Keratinocyte (primary cell): ENCODE measurements around the gene GRIA3. TPM values are rescaled to one million over a fixed set of nuclear protein-coding genes. Genes with fewer than 3 reads are reported as not detected.

Source experiments
- DNase-seq: peaks from one replicate; pipeline ENCODE4 v3.0.0-alpha.2; 2011; ENCODE audit warnings: low read depth, missing footprints, low spot score
- FAIRE-seq: peaks from 2 replicates; lab custom pipeline; 2011; peaks lifted over from hg19 to GRCh38; lab: Jason Lieb, UNC
- H2AFZ ChIP-seq: 2 replicates; pipeline ENCODE4 v1.6.0; 2012; ENCODE audit warnings: low read length, control low read depth, inconsistent platforms; ENCODE audit not compliant: control insufficient read depth
- H3K27ac ChIP-seq: 2 replicates; pipeline ENCODE4 v1.5.1; 2011; ENCODE audit warnings: low read length; ENCODE audit not compliant: control insufficient read depth, insufficient read depth
- H3K27me3 ChIP-seq: 3 replicates; pipeline ENCODE4 v1.6.0; 2011; ENCODE audit warnings: low read length; ENCODE audit not compliant: control insufficient read depth, insufficient read depth; ENCODE audit errors: extremely low read depth
- H3K36me3 ChIP-seq, 2 experiments: 2 replicates in 1 of 2; 3 replicates in 1 of 2; pipeline ENCODE4 v1.5.1; 2011; ENCODE audit warnings: low read length in 2 of 2, mild to moderate bottlenecking in 1 of 2; ENCODE audit not compliant: control insufficient read depth in 2 of 2, insufficient read depth in 2 of 2; ENCODE audit errors: extremely low read depth in 1 of 2
- H3K4me1 ChIP-seq: 3 replicates; pipeline ENCODE4 v1.5.1; 2011; ENCODE audit warnings: low read length; ENCODE audit not compliant: control insufficient read depth, insufficient read depth; ENCODE audit errors: extremely low read depth
- H3K4me2 ChIP-seq: 3 replicates; pipeline ENCODE4 v1.6.0; 2011; ENCODE audit warnings: low read depth, low read length; ENCODE audit not compliant: control insufficient read depth, insufficient read depth; ENCODE audit errors: extremely low read depth
- H3K4me3 ChIP-seq, 3 experiments: fragments of 200-600 bp in 1 of 3; sonication (generic) in 1 of 3; 2 replicates in 2 of 3; 3 replicates in 1 of 3; pipeline ENCODE4 v1.5.1; 2011 to 2016; ENCODE audit warnings: low read length in 3 of 3, mild to moderate bottlenecking in 3 of 3, control low read depth in 2 of 3, inconsistent platforms in 1 of 3, low read depth in 1 of 3, mixed read lengths in 1 of 3, mixed run types in 1 of 3, moderate library complexity in 1 of 3; ENCODE audit not compliant: control insufficient read depth in 2 of 3, insufficient read depth in 2 of 3; ENCODE audit errors: extremely low read depth in 1 of 3
- H3K79me2 ChIP-seq: 2 replicates; pipeline ENCODE4 v1.6.0; 2012; ENCODE audit warnings: low read length; ENCODE audit not compliant: control insufficient read depth, insufficient read depth
- H3K9ac ChIP-seq: 3 replicates; pipeline ENCODE4 v1.6.0; 2011; ENCODE audit warnings: low read length; ENCODE audit not compliant: control insufficient read depth, insufficient read depth; ENCODE audit errors: extremely low read depth
- H3K9me1 ChIP-seq: 3 replicates; pipeline ENCODE4 v1.6.0; 2011; ENCODE audit warnings: low read length; ENCODE audit not compliant: control insufficient read depth, insufficient read depth; ENCODE audit errors: extremely low read depth
- H3K9me3 ChIP-seq: 2 replicates; pipeline ENCODE4 v1.5.1; 2012; ENCODE audit warnings: low read depth, low read length; ENCODE audit not compliant: control insufficient read depth
- H4K20me1 ChIP-seq: 3 replicates; pipeline ENCODE4 v1.6.0; 2011; ENCODE audit warnings: low read length; ENCODE audit not compliant: control insufficient read depth, insufficient read depth; ENCODE audit errors: extremely low read depth
- CTCF ChIP-seq, 3 experiments: IDR thresholded peaks in 1 of 3; conservative IDR thresholded peaks in 1 of 3; optimal IDR thresholded peaks in 1 of 3; 2 replicates in 2 of 3; 3 replicates in 1 of 3; pipeline versions ENCODE3 to v1.5.1; 2011; ENCODE audit warnings: low read length in 3 of 3, mild to moderate bottlenecking in 3 of 3, moderate library complexity in 2 of 3, control low read depth in 1 of 3, inconsistent platforms in 1 of 3; ENCODE audit not compliant: insufficient read depth in 2 of 3; ENCODE audit errors: extremely low read depth in 1 of 3
- EZH2 ChIP-seq: IDR thresholded peaks from one replicate; pipeline ENCODE4 v1.6.1; 2012; ENCODE audit warnings: inconsistent platforms, mild to moderate bottlenecking, low read length, moderate library complexity
- dilution Hi-C: fragments of 300-500 bp; cut with MboI; formaldehyde crosslinking; loops from one replicate; pipeline ENCODE4 v1.7.0; 2020; ENCODE audit warnings: low sequenced_read_pairs; ENCODE audit not compliant: extremely low pct_ligation_motif_present
- polyA plus RNA-seq, 5 experiments: library from polyadenylated mRNA; depleted of rRNA in 3 of 5; stranded (reverse) in 3 of 5; stranded (forward) in 1 of 5; unstranded in 1 of 5; fragments of >200 nt; gene quantifications; 1 replicate in 1 of 5; 2 replicates in 3 of 5; 3 replicates in 1 of 5; pipeline versions ENCODE4 v1.2.1 to v1.2.3, GENCODE V29; 2011 to 2012; ENCODE audit warnings: missing spikeins in 2 of 5, low read depth in 1 of 5, low replicate concordance in 1 of 5

The GRIA3 gene
- polyA plus RNA-seq, 1 donor (not counting 4 experiments of a cell fraction or from before 2014, with no cell fraction given): not detected

GRCh38 chrX:123256378-123256777 lies 72.3 kb downstream of the GRIA3 start:
- TF ChIP-seq EZH2 (no peak), CTCF (optimal IDR thresholded peaks at IDR 0.05 in 1 of 3, IDR thresholded peaks at IDR 0.05 in 1 of 3, conservative IDR thresholded peaks at IDR 0.05 in 1 of 3; ENCODE audit: extremely low read depth in 1 of 3, insufficient read depth in 2 of 3, low read length in 3 of 3) (no peak)
- no peaks in the 10 kb centered on the region for H3K36me3 ChIP-seq
- H3K4me1 ChIP-seq: no peaks in the 10 kb centered on the region
- H3K27ac ChIP-seq: no peak overlapping the region
- no peaks in the 10 kb centered on the region for H3K9me1 ChIP-seq
- H3K4me3 ChIP-seq: no peak overlapping the region
- H3K9me3 ChIP-seq: no peaks in the 10 kb centered on the region
- no peaks in the 10 kb centered on the region for H3K27me3 ChIP-seq
- no peaks in the 10 kb centered on the region for H4K20me1 ChIP-seq
- no peak overlapping the region for H3K4me2 ChIP-seq
- no peak overlapping the region for H2AFZ ChIP-seq
- H3K9ac ChIP-seq: no peak overlapping the region
- H3K79me2 ChIP-seq: no peaks in the 10 kb centered on the region
- DNase-seq: no peak
- no peak for FAIRE-seq
- dilution Hi-C loops: no loop called here

- dilution Hi-C loops: no loop called here
- no peak overlapping the region for H3K4me3 ChIP-seq
- H3K9ac ChIP-seq: no peak overlapping the region
- H3K9me1 ChIP-seq: no peaks in the 10 kb centered on the region
- no peaks in the 10 kb centered on the region for H4K20me1 ChIP-seq
- H3K27ac ChIP-seq: no peak overlapping the region
- H3K4me1 ChIP-seq: no peaks in the 10 kb centered on the region
- no peaks in the 10 kb centered on the region for H3K27me3 ChIP-seq
- DNase-seq (no peak), FAIRE-seq (no peak)
- H3K79me2 ChIP-seq: no peaks in the 10 kb centered on the region
- no peaks in the 10 kb centered on the region for H3K9me3 ChIP-seq
- no peak overlapping the region for H3K4me2 ChIP-seq
- TF ChIP-seq CTCF (optimal IDR thresholded peaks at IDR 0.05 in 1 of 3, IDR thresholded peaks at IDR 0.05 in 1 of 3, conservative IDR thresholded peaks at IDR 0.05 in 1 of 3; ENCODE audit: extremely low read depth in 1 of 3, insufficient read depth in 2 of 3, low read length in 3 of 3) (no peak), EZH2 (no peak)
- no peaks in the 10 kb centered on the region for H3K36me3 ChIP-seq
- no peak overlapping the region for H2AFZ ChIP-seq
Observed at GRCh38 chrX:123260920-123261418, 76.9 kb downstream of the GRIA3 start.
